HG02798 (cell line): ENCODE results near the gene C5AR1.
"Not testable (repeated sequence)": the region's sequence is repeated elsewhere in the genome, so short reads cannot be mapped to it uniquely, and the experiment has no call there.

Experiments used
- ATAC-seq: cut with Tn5 transposase; IDR thresholded peaks from one replicate; pipeline ENCODE4 v1.9.1; 2021; ENCODE audit warnings: mild to moderate bottlenecking; ENCODE audit not compliant: unreplicated experiment, poor library complexity

Gene C5AR1

GRCh38 chr19:47324502-47324901 is 14.8 kb downstream of the C5AR1 start:
- no peak for ATAC-seq

GRCh38 chr19:47330466-47330869 is 20.8 kb downstream of the C5AR1 start:
- no peak for ATAC-seq

GRCh38 chr19:47331490-47331889 is 21.8 kb downstream of the C5AR1 start:
- ATAC-seq = no peak

GRCh38 chr19:47331931-47332547 is 22.4 kb downstream of the C5AR1 start, which contains the start of gene C5AR2:
TSS of gene C5AR2 (plus strand) at chr19:47332175. CDS start at chr19:47340800, 8,625 bp downstream.
- no peak for ATAC-seq

- not testable (repeated sequence) for ATAC-seq
Observed at GRCh38 chr19:47336765-47337718, 27.4 kb downstream of the C5AR1 start.

- no peak for ATAC-seq
Observed at GRCh38 chr19:47339196-47339880, 29.7 kb downstream of the C5AR1 start.

GRCh38 chr19:47340477-47341208 is 31.0 kb downstream of the C5AR1 start:
- ATAC-seq = no peak

- no peak for ATAC-seq
Observed at GRCh38 chr19:47341734-47342133, 32.1 kb downstream of the C5AR1 start.

- ATAC-seq = no peak
Observed at GRCh38 chr19:47343194-47343802, 33.6 kb downstream of the C5AR1 start.

- ATAC-seq = no peak
Observed at GRCh38 chr19:47344425-47344824, 34.8 kb downstream of the C5AR1 start.

- not testable (repeated sequence) for ATAC-seq
Observed at GRCh38 chr19:47346024-47346423, 36.4 kb downstream of the C5AR1 start.

GRCh38 chr19:47348819-47349795 is 39.4 kb downstream of the C5AR1 start, which contains the start of gene DHX34:
TSS of gene DHX34 (plus strand) at chr19:47349315. CDS start at chr19:47353031, 3,716 bp downstream.
- ATAC-seq = peak; percentile 98

- no peak for ATAC-seq
Observed at GRCh38 chr19:47350630-47351029, 41.0 kb downstream of the C5AR1 start.

GRCh38 chr19:47351548-47351947 is 41.9 kb downstream of the C5AR1 start:
- no peak for ATAC-seq

- ATAC-seq = no peak
Observed at GRCh38 chr19:47352095-47352494, 42.4 kb downstream of the C5AR1 start.

- no peak for ATAC-seq
Observed at GRCh38 chr19:47353307-47353712, 43.6 kb downstream of the C5AR1 start.

GRCh38 chr19:47356900-47357299 is 47.2 kb downstream of the C5AR1 start:
- no peak for ATAC-seq
